ENCODE results near the gene MB. TPM values are rescaled to one million over a fixed set of nuclear protein-coding genes. Genes with fewer than 3 reads are reported as not detected.

The MB gene
- polyA plus RNA-seq, 1 donor from 2014 or later: 0.51 TPM

- Histone ChIP-seq H4K20me1 (ENCODE audit: insufficient read depth) (no peaks in the 10 kb centered on the region), H3K27me3 (ENCODE audit: insufficient read depth, low read depth, low read length) (no peaks in the 10 kb centered on the region), H3F3A (ENCODE audit: insufficient read depth, low read length, poor library complexity, severe bottlenecking) (no peaks in the 10 kb centered on the region), H3K79me2 (replicated peaks; ENCODE audit: insufficient read depth, low read length) (no peaks in the 10 kb centered on the region), H3K4me2 (ENCODE audit: low read length) (no peak overlapping the region), H3K36me3 (ENCODE audit: insufficient read depth, low read length) (no peaks in the 10 kb centered on the region), H3K4me3 (ENCODE audit: low read length) (no peak overlapping the region), H2AFZ (ENCODE audit: low read depth, low read length) (no peak overlapping the region), H3K9me3 (ENCODE audit: low read length) (no peaks in the 10 kb centered on the region), H3K27ac (ENCODE audit: low read length) (no peak overlapping the region), H3K9me2 (ENCODE audit: insufficient read depth, low read length) (no peaks in the 10 kb centered on the region), H3K9ac (ENCODE audit: low read length) (no peak overlapping the region)
- no peak for TF ChIP-seq MXI1 (conservative IDR thresholded peaks at IDR 0.05; ENCODE audit: poor library complexity, severe bottlenecking)
- TF ChIP-seq CTCF (IDR thresholded peaks at IDR 0.05; ENCODE audit: poor library complexity, severe bottlenecking): no peak
- no peak for TF ChIP-seq REST (IDR thresholded peaks at IDR 0.05; ENCODE audit: borderline replicate concordance)
- TF ChIP-seq EP300 (conservative IDR thresholded peaks at IDR 0.05; ENCODE audit: poor library complexity, severe bottlenecking): no peak
- TF ChIP-seq POLR2AphosphoS5 (IDR thresholded peaks at IDR 0.05): no peak
- TF ChIP-seq SMC3 (conservative IDR thresholded peaks at IDR 0.05; ENCODE audit: poor library complexity): no peak
- no peak for TF ChIP-seq RAD21 (conservative IDR thresholded peaks at IDR 0.05)
- TF ChIP-seq EZH2 (IDR thresholded peaks at IDR 0.05; ENCODE audit: borderline replicate concordance, insufficient read depth, low read length, poor library complexity, severe bottlenecking): no peak
- no peak for TF ChIP-seq TAF1 (IDR thresholded peaks at IDR 0.05; ENCODE audit: low read depth)
These were observed 36.7 kb upstream of the MB start for GRCh38 chr22:35653824-35654223.

- Histone ChIP-seq H3K9me3 (ENCODE audit: low read length) (no peaks in the 10 kb centered on the region), H3K36me3 (ENCODE audit: insufficient read depth, low read length) (no peaks in the 10 kb centered on the region), H3K79me2 (replicated peaks; ENCODE audit: insufficient read depth, low read length) (no peaks in the 10 kb centered on the region), H3K9ac (ENCODE audit: low read length) (no peak overlapping the region), H4K20me1 (ENCODE audit: insufficient read depth) (no peaks in the 10 kb centered on the region), H3K27me3 (ENCODE audit: insufficient read depth, low read depth, low read length) (no peaks in the 10 kb centered on the region), H3F3A (ENCODE audit: insufficient read depth, low read length, poor library complexity, severe bottlenecking) (no peaks in the 10 kb centered on the region), H3K9me2 (ENCODE audit: insufficient read depth, low read length) (no peaks in the 10 kb centered on the region), H2AFZ (ENCODE audit: low read depth, low read length) (no peak overlapping the region), H3K4me3 (ENCODE audit: low read length) (no peak overlapping the region), H3K27ac (ENCODE audit: low read length) (no peak overlapping the region), H3K4me2 (ENCODE audit: low read length) (no peak overlapping the region)
- TF ChIP-seq RAD21 (conservative IDR thresholded peaks at IDR 0.05) (no peak), CTCF (IDR thresholded peaks at IDR 0.05; ENCODE audit: poor library complexity, severe bottlenecking) (no peak), EP300 (conservative IDR thresholded peaks at IDR 0.05; ENCODE audit: poor library complexity, severe bottlenecking) (no peak), SMC3 (conservative IDR thresholded peaks at IDR 0.05; ENCODE audit: poor library complexity) (no peak), MXI1 (conservative IDR thresholded peaks at IDR 0.05; ENCODE audit: poor library complexity, severe bottlenecking) (no peak), TAF1 (IDR thresholded peaks at IDR 0.05; ENCODE audit: low read depth) (no peak), POLR2AphosphoS5 (IDR thresholded peaks at IDR 0.05) (no peak)
These were observed 34.0 kb upstream of the MB start for GRCh38 chr22:35651085-35651484.

All from neural cell (in vitro differentiated cells).